Breast epithelium (tissue), 4 donors: ENCODE data around the gene STEAP4. TPM values are rescaled to one million over a fixed set of nuclear protein-coding genes. Genes with fewer than 3 reads are reported as not detected.

Source experiments
- DNase-seq, 2 donors: peaks; one replicate each; pipeline ENCODE4 v3.0.0-alpha.2; 2019; ENCODE audit warnings: low spot score in 2 of 2
- H3K27ac ChIP-seq, 2 donors: fragments of 200-600 bp; sonication (generic) in 1 of 2; one replicate each; pipeline ENCODE4 v1.5.1; 2016 to 2019; ENCODE audit warnings: mild to moderate bottlenecking in 1 of 2
- H3K27me3 ChIP-seq, 2 donors: fragments of 200-600 bp; sonication (generic) in 1 of 2; one replicate each; pipeline versions ENCODE4 v1.5.1 to v1.6.0; 2017 to 2019; ENCODE audit warnings: control low read depth in 1 of 2, mild to moderate bottlenecking in 1 of 2
- H3K36me3 ChIP-seq: fragments of 200-600 bp; one replicate; pipeline ENCODE4 v1.5.1; 2019
- H3K4me1 ChIP-seq, 2 donors: fragments of 200-600 bp; sonication (generic); one replicate each; pipeline ENCODE4 v1.5.1; 2016 to 2019; ENCODE audit warnings: control low read depth in 1 of 2
- H3K4me3 ChIP-seq, 3 donors: fragments of 200-600 bp; sonication (generic); 1 replicate in 2 of 3; 2 replicates in 1 of 3; pipeline ENCODE4 v1.5.1; 2016 to 2019; ENCODE audit warnings: mild to moderate bottlenecking in 3 of 3, moderate library complexity in 2 of 3
- H3K9me3 ChIP-seq, 2 donors: fragments of 200-600 bp; sonication (generic) in 1 of 2; one replicate each; pipeline ENCODE4 v1.5.1; 2016 to 2019; ENCODE audit warnings: control low read depth in 1 of 2
- POLR2A ChIP-seq: fragments of 450-650 bp; IDR thresholded peaks from one replicate; pipeline ENCODE4 v1.6.1; 2016; ENCODE audit warnings: antibody characterized with exemption, mild to moderate bottlenecking, moderate library complexity
- POLR2AphosphoS5 ChIP-seq, 3 donors: sonication (generic); formaldehyde crosslinking; IDR thresholded peaks; one replicate each; pipeline ENCODE4 v1.6.1; 2017; ENCODE audit warnings: antibody characterized with exemption in 3 of 3
- intact Hi-C: fragments of 100-400 bp; cut with DNase I; formaldehyde crosslinking; loops from one replicate; pipeline ENCODE4 v1.15.1; 2023; ENCODE audit warnings: low total_unique reads
- total RNA-seq, 3 donors: library from RNA; depleted of rRNA; stranded (reverse); fragments of >200 nt; gene quantifications; one replicate each; pipeline ENCODE4 v1.1.0, GENCODE V29; 2016
- TF ChIP-seq, protein P1 (sequence below), 3 donors: fragments of 450-650 bp; IDR thresholded peaks; one replicate each; pipeline ENCODE4 v1.5.1; 2016 to 2017; ENCODE audit warnings: antibody characterized with exemption in 3 of 3, mild to moderate bottlenecking in 3 of 3, moderate library complexity in 3 of 3

STEAP4 gene
- total RNA-seq, 3 donors from 2014 or later, result 49.3 to 165 (median 73.1) TPM

DNA sequence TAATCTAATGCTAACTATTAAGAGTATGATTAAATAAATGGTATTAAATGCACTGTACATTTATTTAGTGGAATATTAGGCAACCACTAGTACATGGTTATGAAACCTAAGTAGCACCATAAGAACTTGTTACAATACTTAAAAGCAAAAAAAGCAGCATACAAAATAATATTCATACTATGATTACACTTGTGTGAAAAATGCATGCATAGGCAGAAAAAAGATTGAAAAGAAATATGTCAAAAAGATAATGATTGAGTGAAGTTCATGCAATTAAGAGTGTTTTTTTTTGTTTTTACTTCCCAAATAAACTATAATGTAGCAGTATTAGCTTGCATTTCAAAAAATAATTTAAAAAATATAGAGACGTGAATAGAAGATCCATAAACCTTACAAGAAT, 66.8 kb downstream of the STEAP4 start:
- no peak for TF ChIP-seq POLR2A
- TF ChIP-seq, protein P1, sequence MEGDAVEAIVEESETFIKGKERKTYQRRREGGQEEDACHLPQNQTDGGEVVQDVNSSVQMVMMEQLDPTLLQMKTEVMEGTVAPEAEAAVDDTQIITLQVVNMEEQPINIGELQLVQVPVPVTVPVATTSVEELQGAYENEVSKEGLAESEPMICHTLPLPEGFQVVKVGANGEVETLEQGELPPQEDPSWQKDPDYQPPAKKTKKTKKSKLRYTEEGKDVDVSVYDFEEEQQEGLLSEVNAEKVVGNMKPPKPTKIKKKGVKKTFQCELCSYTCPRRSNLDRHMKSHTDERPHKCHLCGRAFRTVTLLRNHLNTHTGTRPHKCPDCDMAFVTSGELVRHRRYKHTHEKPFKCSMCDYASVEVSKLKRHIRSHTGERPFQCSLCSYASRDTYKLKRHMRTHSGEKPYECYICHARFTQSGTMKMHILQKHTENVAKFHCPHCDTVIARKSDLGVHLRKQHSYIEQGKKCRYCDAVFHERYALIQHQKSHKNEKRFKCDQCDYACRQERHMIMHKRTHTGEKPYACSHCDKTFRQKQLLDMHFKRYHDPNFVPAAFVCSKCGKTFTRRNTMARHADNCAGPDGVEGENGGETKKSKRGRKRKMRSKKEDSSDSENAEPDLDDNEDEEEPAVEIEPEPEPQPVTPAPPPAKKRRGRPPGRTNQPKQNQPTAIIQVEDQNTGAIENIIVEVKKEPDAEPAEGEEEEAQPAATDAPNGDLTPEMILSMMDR (IDR thresholded peaks at IDR 0.05), result no peak
- TF ChIP-seq POLR2AphosphoS5 (IDR thresholded peaks at IDR 0.05), result no peak
- no peaks in the 10 kb centered on the region for H3K4me1 ChIP-seq
- H3K4me3 ChIP-seq, result no peak overlapping the region
- H3K27ac ChIP-seq, result no peak overlapping the region
- H3K36me3 ChIP-seq, result no peaks in the 10 kb centered on the region
- no peaks in the 10 kb centered on the region for H3K9me3 ChIP-seq
- no peak for DNase-seq
- H3K27me3 ChIP-seq, result no peaks in the 10 kb centered on the region
- intact Hi-C loops, result no loop called here

DNA sequence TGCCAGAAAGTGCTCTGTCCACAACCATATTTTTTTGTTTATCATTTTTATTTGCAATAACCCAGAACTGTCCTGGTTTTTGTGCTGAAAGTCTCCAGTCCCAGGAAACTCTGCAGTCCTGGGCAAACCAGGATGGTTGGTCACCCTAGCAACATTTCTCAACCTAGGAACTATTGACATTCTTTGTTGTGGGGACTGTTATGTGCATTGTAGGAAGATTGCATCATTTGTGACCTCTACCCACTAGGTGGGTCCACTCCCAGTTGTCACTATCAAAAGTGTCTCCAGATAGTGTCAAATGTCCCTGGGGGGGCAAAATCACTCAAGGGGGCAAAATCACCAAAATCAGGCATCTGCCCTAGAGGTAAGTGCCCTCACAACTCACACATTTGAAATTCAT, 72.9 kb downstream of the STEAP4 start:
- intact Hi-C loops, result no loop called here
- Histone ChIP-seq H3K4me1 (no peaks in the 10 kb centered on the region), H3K4me3 (no peak overlapping the region), H3K9me3 (no peaks in the 10 kb centered on the region), H3K27me3 (no peaks in the 10 kb centered on the region), H3K27ac (no peak overlapping the region), H3K36me3 (no peaks in the 10 kb centered on the region)
- no peak for TF ChIP-seq POLR2AphosphoS5 (IDR thresholded peaks at IDR 0.05)
- TF ChIP-seq POLR2A, result no peak
- TF ChIP-seq, protein P1 (IDR thresholded peaks at IDR 0.05), result no peak
- DNase-seq, result no peak

DNA sequence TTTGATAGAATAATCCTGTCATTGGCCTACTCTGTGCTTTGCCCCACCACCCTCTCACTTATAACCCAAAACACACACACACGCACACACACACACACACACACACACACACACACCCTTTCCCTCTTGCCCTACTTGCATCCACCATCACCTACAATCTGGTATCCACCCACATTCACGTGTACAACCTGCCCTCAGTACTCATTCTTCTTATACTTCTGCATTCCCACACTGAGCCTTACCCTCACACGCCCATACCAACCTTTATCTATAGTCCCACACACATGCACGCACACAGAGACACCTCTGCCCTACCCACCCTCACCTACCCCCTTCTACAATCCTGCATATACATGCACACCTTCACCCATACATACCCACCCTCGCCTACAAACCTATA, 76.0 kb downstream of the STEAP4 start:
- Histone ChIP-seq H3K9me3 (no peaks in the 10 kb centered on the region), H3K4me3 (no peak overlapping the region), H3K27me3 (no peaks in the 10 kb centered on the region), H3K36me3 (no peaks in the 10 kb centered on the region), H3K4me1 (no peaks in the 10 kb centered on the region), H3K27ac (no peak overlapping the region)
- intact Hi-C loops, result no loop called here
- DNase-seq, result no peak
- TF ChIP-seq, protein P1 (IDR thresholded peaks at IDR 0.05), result no peak
- TF ChIP-seq POLR2A (no peak), POLR2AphosphoS5 (IDR thresholded peaks at IDR 0.05) (no peak)

DNA sequence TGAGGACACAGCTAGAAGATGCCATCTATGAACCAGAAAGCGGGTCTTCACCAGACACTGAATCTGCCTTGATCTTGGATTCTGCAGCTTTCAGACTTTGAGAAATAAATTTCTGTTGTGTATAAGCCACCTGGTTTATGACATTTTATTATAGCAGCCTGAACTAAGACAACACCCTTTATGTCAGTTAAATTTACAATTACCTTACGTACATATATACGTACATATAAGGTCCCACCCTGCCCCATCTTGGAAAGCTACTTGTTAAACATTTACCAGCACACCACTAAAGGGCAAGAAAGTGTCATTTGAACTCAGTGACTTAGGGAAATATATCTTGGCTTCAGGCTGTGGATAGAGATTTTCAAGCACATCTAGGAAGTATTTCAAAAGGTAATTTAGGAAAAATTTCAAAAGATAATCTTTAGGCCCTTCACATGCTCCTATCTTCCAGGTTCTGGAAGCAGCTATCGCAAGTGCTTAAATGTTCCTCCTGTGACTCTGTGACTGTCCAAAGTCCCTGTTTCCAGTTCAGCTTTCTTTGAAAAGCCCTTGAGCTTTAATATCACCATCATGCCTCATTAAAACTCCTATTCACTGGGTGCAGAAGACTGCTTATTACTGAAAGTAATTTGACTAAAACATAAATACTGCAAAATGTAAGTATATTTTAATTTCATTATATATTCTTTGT, 77.2 kb downstream of the STEAP4 start:
- H3K4me1 ChIP-seq, result no peaks in the 10 kb centered on the region
- H3K4me3 ChIP-seq, result no peak overlapping the region
- no peak for DNase-seq
- no peaks in the 10 kb centered on the region for H3K9me3 ChIP-seq
- H3K27ac ChIP-seq, result no peak overlapping the region
- H3K36me3 ChIP-seq, result no peaks in the 10 kb centered on the region
- intact Hi-C loops, result no loop called here
- H3K27me3 ChIP-seq, result no peaks in the 10 kb centered on the region
- TF ChIP-seq, protein P1 (IDR thresholded peaks at IDR 0.05), result no peak
- no peak for TF ChIP-seq POLR2A
- TF ChIP-seq POLR2AphosphoS5 (IDR thresholded peaks at IDR 0.05), result no peak

DNA sequence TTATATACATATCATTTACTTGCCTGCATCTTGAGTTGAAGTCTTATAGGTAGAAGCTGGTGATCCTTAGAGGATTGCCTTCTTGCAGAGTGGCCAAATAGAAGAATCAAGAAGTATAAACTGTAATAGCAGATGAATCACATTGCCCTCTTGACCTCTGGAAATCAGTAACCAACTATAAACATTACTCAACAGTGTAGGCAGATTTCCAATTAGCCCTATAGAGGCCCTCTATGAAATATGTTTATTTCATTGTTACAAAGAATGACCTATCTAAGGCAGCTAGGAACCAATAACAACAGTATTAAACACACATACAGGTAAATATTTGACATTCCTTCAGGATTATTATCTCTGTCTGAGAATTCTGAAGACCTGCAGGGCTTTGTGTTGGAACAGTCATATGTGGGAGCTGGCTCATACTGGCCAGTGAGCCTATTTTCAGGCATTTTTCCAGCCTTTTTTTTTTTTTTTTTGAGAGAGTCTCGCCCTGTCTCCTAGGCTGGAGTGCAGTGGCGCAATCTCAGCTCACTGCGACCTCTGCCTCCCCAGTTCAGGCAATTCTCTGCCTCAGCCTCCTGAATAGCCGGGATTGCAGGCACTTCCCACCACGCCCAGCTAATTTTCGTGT, 79.7 kb downstream of the STEAP4 start:
- TF ChIP-seq, protein P1 (IDR thresholded peaks at IDR 0.05), result no peak
- no peak for TF ChIP-seq POLR2A
- TF ChIP-seq POLR2AphosphoS5 (IDR thresholded peaks at IDR 0.05), result no peak
- Histone ChIP-seq H3K4me1 (no peaks in the 10 kb centered on the region), H3K36me3 (no peaks in the 10 kb centered on the region), H3K27me3 (no peaks in the 10 kb centered on the region), H3K4me3 (no peak overlapping the region), H3K9me3 (no peaks in the 10 kb centered on the region), H3K27ac (peak overlapping the region in 1 of 2 donors; percentile 20)
- intact Hi-C loops, result no loop called here
- DNase-seq, result no peak
